HG03060 (cell line): ENCODE results near the gene SHISA5.
"Not testable (repeated sequence)": the region's sequence is repeated elsewhere in the genome, so short reads cannot be mapped to it uniquely, and the experiment has no call there.

Experiments used
- ATAC-seq: cut with Tn5 transposase; IDR thresholded peaks from one replicate; pipeline ENCODE4 v1.9.1; 2021; ENCODE audit warnings: low read depth, moderate number of reproducible peaks; ENCODE audit not compliant: unreplicated experiment

The SHISA5 gene

GRCh38 chr3:48504051-48504946 lies at the start of gene SHISA5:
SHISA5 (minus strand) TSS chr3:48504174; CDS start chr3:48504094, 80 bp downstream.
- no peak for ATAC-seq

- ATAC-seq = no peak
These were observed 49.4 kb upstream of the SHISA5 start for GRCh38 chr3:48553361-48553760.

- no peak for ATAC-seq
These were observed 48.4 kb upstream of the SHISA5 start for GRCh38 chr3:48552111-48552951.

GRCh38 chr3:48551651-48552050 lies 47.7 kb upstream of the SHISA5 start:
- ATAC-seq = not testable (repeated sequence)

GRCh38 chr3:48548729-48549705 lies 45.0 kb upstream of the SHISA5 start:
- ATAC-seq = no peak

GRCh38 chr3:48548126-48548525 lies 44.2 kb upstream of the SHISA5 start:
- ATAC-seq = no peak

GRCh38 chr3:48546203-48546829 lies 42.3 kb upstream of the SHISA5 start:
- no peak for ATAC-seq

- no peak for ATAC-seq
These were observed 40.2 kb upstream of the SHISA5 start for GRCh38 chr3:48544141-48544540.

- no peak for ATAC-seq
These were observed 39.4 kb upstream of the SHISA5 start for GRCh38 chr3:48543271-48543866.

- no peak for ATAC-seq
These were observed 34.5 kb upstream of the SHISA5 start for GRCh38 chr3:48538451-48538850.

GRCh38 chr3:48536785-48537184 lies 32.8 kb upstream of the SHISA5 start:
- no peak for ATAC-seq

GRCh38 chr3:48536116-48536515 lies 32.1 kb upstream of the SHISA5 start:
- ATAC-seq = no peak

GRCh38 chr3:48535578-48535977 lies 31.6 kb upstream of the SHISA5 start:
- no peak for ATAC-seq

- no peak for ATAC-seq
These were observed 29.0 kb upstream of the SHISA5 start for GRCh38 chr3:48532977-48533337.

GRCh38 chr3:48532271-48532976 lies 28.4 kb upstream of the SHISA5 start:
- ATAC-seq = no peak

- not testable (repeated sequence) for ATAC-seq
These were observed 26.7 kb upstream of the SHISA5 start for GRCh38 chr3:48530701-48531100.

GRCh38 chr3:48528754-48529153 lies 24.8 kb upstream of the SHISA5 start:
- ATAC-seq = no peak

- no peak for ATAC-seq
These were observed 24.1 kb upstream of the SHISA5 start for GRCh38 chr3:48528048-48528447.

GRCh38 chr3:48524970-48525369 lies 21.0 kb upstream of the SHISA5 start:
- no peak for ATAC-seq
